Right lobe of liver (tissue), 6 donors: ENCODE measurements around the gene ADRM1. TPM values are rescaled to one million over a fixed set of nuclear protein-coding genes. Genes with fewer than 3 reads are reported as not detected.

ENCODE experiments used
- ATAC-seq, 4 donors: fragments of 200-7000 bp; cut with Tn5 transposase; one replicate each; pipeline ENCODE4 v1.9.1; 2020; ENCODE audit warnings: mild to moderate bottlenecking in 4 of 4, moderate library complexity in 4 of 4
- DNase-seq, 3 donors: peaks; one replicate each; pipeline ENCODE4 v3.0.0-alpha.2; 2020
- H3K27ac ChIP-seq, 3 donors: fragments of 200-600 bp; one replicate each; pipeline ENCODE4 v1.8.0; 2022
- H3K27me3 ChIP-seq, 2 donors: fragments of 200-600 bp; one replicate each; pipeline ENCODE4 v1.8.0; 2022
- H3K36me3 ChIP-seq, 4 donors: fragments of 200-600 bp; sonication (generic) in 1 of 4; one replicate each; pipeline versions ENCODE4 v1.5.1 to v1.8.0; 2017 to 2022; ENCODE audit warnings: control low read depth in 1 of 4
- H3K4me1 ChIP-seq, 4 donors: fragments of 200-600 bp; sonication (generic) in 1 of 4; one replicate each; pipeline versions ENCODE4 v1.5.1 to v1.8.0; 2017 to 2022; ENCODE audit warnings: control low read depth in 1 of 4
- H3K4me3 ChIP-seq, 3 donors: fragments of 200-600 bp; one replicate each; pipeline ENCODE4 v1.8.0; 2022
- H3K9me3 ChIP-seq, 4 donors: fragments of 200-600 bp; sonication (generic) in 1 of 4; one replicate each; pipeline versions ENCODE4 v1.5.1 to v1.8.0; 2017 to 2022; ENCODE audit warnings: control low read depth in 1 of 4
- CTCF ChIP-seq, 4 donors: fragments of 200-600 bp in 3 of 4; fragments of 450-650 bp in 1 of 4; IDR thresholded peaks; one replicate each; pipeline versions ENCODE4 v1.5.1 to v1.8.0; 2016 to 2022; ENCODE audit warnings: antibody characterized with exemption in 4 of 4, mild to moderate bottlenecking in 2 of 4
- POLR2A ChIP-seq: fragments of 450-650 bp; IDR thresholded peaks from one replicate; pipeline ENCODE4 v1.6.1; 2017; ENCODE audit warnings: antibody characterized with exemption, mild to moderate bottlenecking
- whole genome bisulfite sequencing: methylation state at CpG from one replicate; pipeline ENCODE4 v1.1.6; 2018; ENCODE audit warnings: low coverage, low lambda C conversion rate; ENCODE audit not compliant: insufficient coverage; ENCODE audit errors: missing lambda C conversion rate; 5-methylcytosine and 5-hydroxymethylcytosine counted together
- intact Hi-C, 2 donors: fragments of 100-400 bp; cut with DNase I; formaldehyde crosslinking; loops; one replicate each; pipeline versions ENCODE4 v1.11.2 to v1.14.1; 2022
- total RNA-seq, 6 experiments: library from RNA; depleted of rRNA in 2 of 6; stranded (reverse); fragments of >200 nt in 2 of 6; fragmentation: NEBNext Ultra II Directional in 3 of 6; extraction: Animal tissue kit (Norgen Biotek cat#: 25700) in 3 of 6; gene quantifications; one replicate each; pipeline versions ENCODE4 v1.1.0 to v1.2.4, GENCODE V29; 2016 to 2023
- donor health status: DM: no; HTN: yes; CAD: no.
- donor health status: DM: no; HTN: no; CAD: no.
- donor health status: DM: no; HTN: no; CAD: no.
- donor health status: DM: no; HTN: yes; CAD: no.
- donor health status: DM: no; HTN: yes; CAD: no.

Gene ADRM1
- total RNA-seq, 6 experiments from 2014 or later: 49.5 to 139 (median 55.7) TPM

- intact Hi-C loops: no loop called here
- no CpG with 5 or more reads among the region's 25 CpGs for WGBS
- no peaks in the 10 kb centered on the region for H3K9me3 ChIP-seq
- no peaks in the 10 kb centered on the region for H3K4me1 ChIP-seq
- TF ChIP-seq CTCF (IDR thresholded peaks at IDR 0.05) (no peak), POLR2A (no peak)
- peaks cover 0 to 18% (median under 1%) of the 10 kb centered on the region in 4 donors for H3K36me3 ChIP-seq
- DNase-seq: no peak
- ATAC-seq: no peak
- H3K27ac ChIP-seq: no peak overlapping the region
- H3K4me3 ChIP-seq: no peak overlapping the region
- no peaks in the 10 kb centered on the region for H3K27me3 ChIP-seq
Measured at GRCh38 chr20:62314711-62315302, 12.0 kb downstream of the ADRM1 start.

- ATAC-seq (no peak), DNase-seq (no peak)
- no CpG with 5 or more reads among the region's 12 CpGs for WGBS
- no peak for TF ChIP-seq POLR2A
- TF ChIP-seq CTCF (IDR thresholded peaks at IDR 0.05): no peak
- H3K4me3 ChIP-seq: no peak overlapping the region
- H3K27ac ChIP-seq: no peak overlapping the region
- peaks cover 0 to 18% (median under 1%) of the 10 kb centered on the region in 4 donors for H3K36me3 ChIP-seq
- no peaks in the 10 kb centered on the region for H3K27me3 ChIP-seq
- intact Hi-C loops: no loop called here
- no peaks in the 10 kb centered on the region for H3K9me3 ChIP-seq
- peaks cover 0 to 5% (median 0%) of the 10 kb centered on the region in 4 donors for H3K4me1 ChIP-seq
Measured at GRCh38 chr20:62315773-62316172, 13.0 kb downstream of the ADRM1 start.

- Histone ChIP-seq H3K4me3 (no peak overlapping the region), H3K9me3 (no peaks in the 10 kb centered on the region), H3K27ac (no peak overlapping the region), H3K27me3 (no peaks in the 10 kb centered on the region), H3K4me1 (peaks cover 0 to 5% (median 0%) of the 10 kb centered on the region in 4 donors), H3K36me3 (peaks cover 0 to 11% (median under 1%) of the 10 kb centered on the region in 4 donors)
- TF ChIP-seq POLR2A (no peak), CTCF (IDR thresholded peaks at IDR 0.05) (no peak)
- DNase-seq (no peak), ATAC-seq (no peak)
- intact Hi-C loops: no loop called here
- 91% methylated on average over 9 of the region's 40 CpGs for WGBS
Measured at GRCh38 chr20:62316331-62317166, 13.8 kb downstream of the ADRM1 start.

GRCh38 chr20:62317167-62317655 lies 14.4 kb downstream of the ADRM1 start:
- H3K27me3 ChIP-seq: no peaks in the 10 kb centered on the region
- H3K27ac ChIP-seq: no peak overlapping the region
- H3K36me3 ChIP-seq: peaks cover 0 to 11% (median under 1%) of the 10 kb centered on the region in 4 donors
- ATAC-seq: no peak
- H3K4me1 ChIP-seq: peaks cover 0 to 5% (median 0%) of the 10 kb centered on the region in 4 donors
- no peaks in the 10 kb centered on the region for H3K9me3 ChIP-seq
- 50% methylated on average over 2 of the region's 18 CpGs for WGBS
- H3K4me3 ChIP-seq: no peak overlapping the region
- no peak for DNase-seq
- intact Hi-C loops: no loop called here
- TF ChIP-seq POLR2A: no peak
- TF ChIP-seq CTCF (IDR thresholded peaks at IDR 0.05): no peak
